Stromal cell of bone marrow (primary cell): ENCODE results near the gene PITPNC1.
A peak's percentile ranks its signal among the peaks of the same experiment; 100 is the strongest.

Source experiments
- DNase-seq: peaks from one replicate; pipeline ENCODE4 v3.0.0-alpha.2; 2012; ENCODE audit warnings: low read depth

The PITPNC1 gene

GRCh38 chr17:67434061-67434525 is 57.0 kb downstream of the PITPNC1 start:
- no peak for DNase-seq

DNA sequence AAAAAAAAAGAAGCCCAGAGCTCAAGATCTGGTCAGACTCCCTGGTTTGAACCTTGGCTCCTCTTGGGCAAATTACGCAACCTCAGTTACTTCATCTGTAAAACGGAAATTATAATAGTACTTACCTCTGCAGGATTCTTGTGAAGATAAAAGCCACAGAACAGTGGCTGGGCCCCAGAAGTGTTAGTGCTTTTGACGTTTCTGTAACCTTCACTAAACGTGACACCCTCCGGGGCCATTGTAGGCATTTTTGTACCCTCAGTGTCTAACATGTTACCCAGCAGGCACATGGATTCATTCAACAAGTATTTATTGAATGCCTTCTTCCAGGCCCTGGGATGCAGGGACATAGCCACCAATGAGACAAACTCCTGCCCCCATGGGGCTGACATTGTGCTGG is 58.0 kb downstream of the PITPNC1 start:
- DNase-seq: no peak

DNA sequence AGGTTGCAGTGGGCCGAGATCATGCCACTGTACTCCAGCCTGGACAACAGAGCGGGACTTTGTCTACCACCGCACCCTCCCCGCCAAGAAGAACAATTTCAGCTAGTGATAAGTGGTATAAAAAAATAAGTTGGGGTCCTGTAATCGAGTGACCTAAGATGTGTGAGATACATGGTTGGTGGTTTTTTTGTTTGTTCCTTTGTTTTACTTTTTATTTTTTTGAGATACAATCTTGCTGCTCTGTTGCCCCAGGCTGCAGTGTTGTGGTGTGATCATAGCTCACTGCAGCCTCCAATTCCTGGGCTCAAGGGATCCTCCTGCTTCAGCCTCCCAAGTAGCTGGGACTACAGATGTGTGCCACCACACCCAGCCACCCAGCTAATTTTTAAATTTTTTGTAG is 58.7 kb downstream of the PITPNC1 start:
- no peak for DNase-seq

- DNase-seq: no peak
Measured at GRCh38 chr17:67436233-67436632, 59.2 kb downstream of the PITPNC1 start.

GRCh38 chr17:67438667-67439066 is 61.6 kb downstream of the PITPNC1 start:
- no peak for DNase-seq

- DNase-seq: no peak
Measured at GRCh38 chr17:67439269-67439668, 62.2 kb downstream of the PITPNC1 start.

DNA sequence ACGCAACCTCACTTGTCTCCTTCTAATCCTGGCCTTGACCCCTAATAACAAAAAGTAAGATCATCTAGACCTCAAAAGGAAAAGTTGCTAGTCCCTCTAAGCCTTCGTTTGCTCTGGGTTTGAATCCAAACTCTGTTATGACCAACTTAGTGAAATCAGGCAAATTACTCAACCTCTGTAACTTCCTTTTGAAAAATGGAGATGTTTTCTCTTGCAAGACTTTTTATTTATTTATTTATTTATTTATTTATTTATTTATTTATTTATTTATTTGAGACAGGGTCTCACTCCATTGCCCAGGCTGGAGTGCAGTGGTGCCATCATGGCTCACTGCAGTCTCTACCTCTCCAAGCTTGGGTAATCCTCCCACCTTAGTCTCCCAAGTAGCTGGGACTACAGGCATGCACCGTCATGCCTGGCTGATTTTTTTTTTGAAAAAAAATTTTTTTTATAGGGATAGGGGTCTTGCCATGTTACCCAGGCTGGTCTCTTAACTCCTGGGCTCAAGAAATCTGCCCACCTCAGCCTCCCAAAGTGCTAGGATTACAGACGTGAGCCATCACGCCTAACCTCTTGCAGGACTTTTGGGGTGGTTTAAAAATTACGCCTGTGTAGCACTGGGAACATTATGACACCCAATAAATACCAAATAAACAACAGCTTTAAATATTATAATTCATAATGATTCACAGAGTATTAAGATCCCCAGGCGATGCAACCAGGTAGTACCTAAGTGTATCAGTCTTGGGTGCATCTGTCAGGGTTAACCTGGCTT is 63.4 kb downstream of the PITPNC1 start:
- DNase-seq: no peak

GRCh38 chr17:67441052-67441895 is 64.2 kb downstream of the PITPNC1 start:
- DNase-seq: no peak

DNA sequence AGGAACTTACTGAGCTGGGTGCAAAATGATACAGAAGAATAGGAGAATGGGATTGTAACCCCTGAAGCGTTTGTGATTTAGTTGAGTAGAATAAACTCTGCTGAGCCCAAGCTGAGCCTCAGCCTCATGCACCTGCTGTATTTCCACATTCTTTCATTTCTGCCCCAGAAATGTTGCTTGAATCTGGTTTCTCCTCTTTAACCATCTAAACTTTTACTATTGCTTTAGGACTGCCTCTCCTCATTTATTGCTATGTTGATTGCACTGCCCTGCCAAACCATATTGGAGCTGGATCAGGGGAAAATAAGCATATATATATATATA is 64.8 kb downstream of the PITPNC1 start:
- no peak for DNase-seq

DNA sequence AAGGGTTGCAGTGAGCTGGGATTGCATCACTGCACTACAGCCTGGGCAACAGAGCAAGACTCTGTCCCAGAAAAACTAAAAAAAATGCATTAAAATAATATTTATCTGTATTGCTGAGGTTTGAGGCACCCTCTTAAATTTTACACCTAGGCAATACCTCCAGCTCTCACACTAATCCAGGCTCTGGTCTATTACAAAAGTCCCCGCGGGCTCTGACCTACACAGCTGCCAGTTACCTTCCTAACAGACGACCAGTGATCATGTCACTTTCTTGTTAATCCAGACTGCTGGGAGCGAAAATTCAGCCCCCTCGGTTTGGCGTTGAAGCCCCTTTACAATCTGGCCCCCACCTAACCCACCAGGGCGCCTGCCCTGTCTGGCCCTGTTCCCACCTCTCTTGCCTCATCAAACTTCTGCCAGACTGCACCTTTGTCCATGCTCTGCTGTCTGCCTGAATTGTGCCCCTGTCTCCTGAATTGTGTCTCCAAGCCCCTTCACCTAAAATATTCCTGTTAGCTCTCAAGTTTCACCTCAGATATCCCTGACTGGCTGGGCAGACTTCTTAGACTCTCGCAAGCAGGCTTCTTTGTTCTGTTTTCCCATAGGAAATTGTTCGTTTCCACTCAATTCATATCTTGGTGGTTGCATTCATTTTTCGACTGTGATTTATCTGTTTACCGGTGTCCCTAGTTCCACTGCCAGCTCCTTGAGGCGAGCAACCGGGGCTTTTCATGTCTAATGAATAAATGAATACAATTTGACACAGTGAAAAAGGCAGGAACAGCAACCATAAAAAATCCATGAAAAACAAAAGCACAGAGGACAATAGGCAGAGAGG is 65.9 kb downstream of the PITPNC1 start:
- DNase-seq: no peak

- peak; percentile 48 for DNase-seq
Measured at GRCh38 chr17:67443931-67444595, 67.0 kb downstream of the PITPNC1 start.

DNA sequence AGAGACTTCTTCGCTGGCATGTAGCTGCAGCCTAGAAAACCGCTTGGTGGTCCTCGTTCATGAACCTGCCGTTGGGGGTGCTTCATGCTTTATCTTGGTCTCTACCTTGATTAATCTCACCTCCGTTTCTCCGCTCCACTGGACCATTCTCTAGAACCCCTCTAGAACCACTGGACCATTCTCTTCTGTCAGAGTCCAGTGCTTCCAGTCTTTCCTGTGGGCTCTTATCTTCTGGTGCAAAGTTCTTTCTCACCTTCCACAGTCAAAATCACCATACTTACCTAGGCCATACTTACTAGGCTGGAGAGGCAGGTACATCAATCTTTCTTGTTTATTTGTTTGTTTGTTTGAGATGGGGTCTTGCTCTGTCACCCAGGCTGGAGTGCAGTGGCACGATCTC is 71.4 kb downstream of the PITPNC1 start:
- DNase-seq: no peak

DNA sequence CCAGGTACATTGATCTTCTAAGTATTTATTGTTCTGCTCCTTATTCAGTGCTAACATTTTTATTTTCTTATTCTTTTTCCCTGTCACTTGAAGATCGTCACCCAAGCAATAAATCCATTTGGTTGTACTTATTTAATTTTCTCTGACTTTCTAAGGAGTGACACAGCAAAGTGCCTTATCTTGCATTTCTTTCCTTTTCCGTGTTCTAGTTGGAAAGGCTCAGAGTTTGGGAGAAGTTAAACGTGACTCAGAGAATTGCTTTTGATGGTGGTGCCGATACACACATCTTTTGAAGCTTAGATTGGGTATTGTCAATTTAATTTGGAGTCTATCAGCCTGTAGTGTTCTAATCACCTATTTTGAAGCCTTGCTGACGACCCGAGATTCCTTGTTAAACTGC is 72.0 kb downstream of the PITPNC1 start:
- DNase-seq: no peak

DNA sequence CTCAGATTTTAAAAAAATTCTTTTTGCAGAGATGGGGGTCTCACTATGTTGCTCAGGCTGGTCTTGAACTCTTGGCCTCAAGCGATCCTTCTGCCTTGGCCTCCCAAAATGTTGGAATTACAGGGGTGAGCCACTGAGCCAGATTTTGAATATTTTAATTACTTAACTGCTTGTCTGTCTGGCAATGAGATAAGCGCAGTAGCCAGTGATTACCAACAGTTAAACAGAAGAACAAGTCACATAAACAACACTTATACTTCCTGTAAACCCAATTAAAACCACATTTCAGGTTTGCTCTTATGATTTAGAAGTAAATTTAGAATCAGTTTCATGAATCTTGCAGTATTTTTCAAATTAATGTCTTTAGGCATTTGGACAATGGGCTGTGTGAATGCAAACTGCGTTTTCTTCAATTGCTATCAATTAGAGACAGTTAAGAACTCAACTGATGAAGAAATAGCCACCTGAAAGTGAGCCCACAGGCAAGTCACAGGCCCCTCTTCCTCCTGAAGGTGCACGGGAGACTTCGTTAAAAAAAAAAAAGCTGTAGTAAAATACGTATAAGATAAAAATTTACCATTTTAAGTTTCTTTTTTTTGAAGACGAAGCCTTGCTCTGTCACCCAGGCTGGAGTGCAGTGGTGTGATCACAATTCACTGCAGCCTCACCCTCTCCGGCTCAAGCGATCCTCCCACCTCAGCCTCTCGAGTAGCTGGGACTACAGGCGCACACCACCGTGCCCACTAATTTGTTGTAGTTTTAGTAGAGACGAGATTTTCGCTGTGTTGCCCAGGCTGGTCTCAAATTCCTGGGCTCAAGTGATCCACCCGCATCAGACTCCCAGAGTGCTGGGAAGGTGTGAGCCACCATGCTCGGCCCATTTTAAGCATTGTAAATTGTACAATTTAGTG is 73.0 kb downstream of the PITPNC1 start:
- DNase-seq: no peak

- no peak for DNase-seq
Measured at GRCh38 chr17:67452681-67453554, 75.8 kb downstream of the PITPNC1 start.

DNA sequence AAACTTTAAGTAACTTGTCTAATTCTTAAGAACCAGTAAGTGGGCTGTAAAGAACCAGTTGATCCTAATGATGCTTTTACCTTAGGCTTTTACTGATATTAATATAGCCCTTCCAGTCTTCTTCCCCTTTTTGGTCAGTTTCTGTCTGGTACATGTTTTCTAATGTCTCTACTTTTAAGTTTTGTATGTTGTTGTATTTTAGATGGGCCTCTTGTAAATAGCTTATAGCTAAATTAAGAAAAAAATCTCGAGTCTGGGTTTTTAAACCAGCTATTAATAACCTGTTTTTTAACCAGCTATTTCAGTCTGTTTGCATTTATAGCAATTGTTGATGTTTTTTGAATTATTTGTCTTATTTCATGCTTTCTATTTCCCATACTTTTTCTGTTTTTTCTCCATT is 79.0 kb downstream of the PITPNC1 start:
- DNase-seq: no peak

DNA sequence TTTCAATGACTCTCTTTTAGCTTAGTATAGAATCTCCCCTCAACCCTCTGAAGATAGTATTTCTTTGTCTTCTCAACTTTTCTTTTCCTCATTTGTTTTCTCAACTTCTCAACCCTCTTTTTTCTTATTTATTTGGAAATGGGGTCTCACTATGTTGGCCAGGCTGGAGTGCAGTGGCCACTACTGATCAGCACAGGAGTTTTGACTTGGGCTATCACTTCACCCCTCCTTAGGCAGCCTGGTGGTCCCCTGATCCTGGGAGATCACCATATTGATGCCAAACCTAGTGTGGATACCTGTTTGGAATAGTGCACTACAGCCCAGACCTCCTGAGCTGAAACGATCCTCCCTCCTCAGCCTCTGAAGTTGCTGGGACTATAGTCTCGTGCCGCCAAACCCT is 79.8 kb downstream of the PITPNC1 start:
- DNase-seq: no peak

- DNase-seq: no peak
Measured at GRCh38 chr17:67458203-67458602, 81.1 kb downstream of the PITPNC1 start.

DNA sequence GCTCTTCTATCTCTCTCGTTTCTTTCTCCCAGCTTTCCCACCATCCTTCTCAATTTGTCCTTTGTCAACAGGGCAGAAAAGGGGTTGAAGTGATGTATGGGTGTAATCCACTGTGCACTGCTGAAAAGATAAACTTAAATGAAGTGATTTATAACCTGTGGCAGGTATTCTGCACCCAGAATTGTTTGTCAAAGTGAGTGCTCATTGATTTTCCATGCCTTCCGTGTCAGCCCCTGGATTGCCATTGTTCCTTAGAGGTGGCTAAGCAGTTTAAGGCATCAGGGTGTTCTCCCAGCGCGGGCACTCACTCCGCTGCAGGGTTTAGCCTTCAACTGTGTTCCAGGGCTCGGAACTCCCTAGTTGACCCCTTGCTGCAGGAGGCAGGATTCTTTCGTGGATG is 82.9 kb downstream of the PITPNC1 start:
- no peak for DNase-seq

DNA sequence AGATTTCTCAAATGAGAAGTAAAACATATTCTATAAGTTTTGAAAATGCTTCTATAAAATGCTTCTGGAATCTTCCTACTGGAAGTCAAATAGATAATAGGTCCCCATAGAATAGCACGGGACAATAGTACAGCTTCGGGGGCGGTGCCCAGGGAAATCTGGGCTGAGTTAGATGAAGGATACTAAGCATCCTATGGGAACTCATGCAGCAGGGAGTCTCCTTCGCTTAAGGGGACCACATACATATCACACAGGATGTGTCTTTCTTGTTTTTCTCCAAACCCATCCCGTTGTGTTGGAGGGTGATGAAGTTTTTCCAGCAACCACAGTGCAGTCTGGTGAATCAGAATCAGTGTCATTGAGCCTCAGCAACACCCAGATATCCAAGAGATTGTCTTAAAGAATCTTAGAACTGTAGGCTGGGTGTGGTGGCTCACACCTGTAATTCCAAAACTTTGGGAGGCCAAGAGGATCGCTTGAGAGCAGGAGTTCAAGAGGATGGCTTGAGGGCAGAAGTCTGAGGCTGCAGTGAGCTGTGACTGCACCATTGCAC is 84.2 kb downstream of the PITPNC1 start:
- no peak for DNase-seq
